ENCODE measurements around the gene KRTAP6-2.

DNA sequence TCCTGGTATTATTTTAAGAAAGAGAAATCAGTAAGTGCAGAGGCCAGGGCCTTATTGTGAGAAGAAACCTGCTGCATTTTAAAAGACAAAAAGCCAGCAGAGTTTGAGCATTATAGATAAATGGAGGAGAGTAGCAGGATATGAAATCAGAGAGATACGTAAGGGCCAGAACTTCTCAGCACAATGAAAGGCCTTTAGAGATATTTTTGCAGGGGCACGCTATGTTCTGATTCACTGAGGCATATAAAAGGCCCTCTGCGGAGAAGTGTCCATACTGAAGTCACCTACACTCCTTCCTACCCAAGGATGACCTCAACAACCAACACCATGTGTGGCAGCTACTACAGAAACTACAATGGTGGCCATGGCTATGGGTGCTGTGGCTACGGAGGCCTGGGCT is 6.6 kb downstream of the KRTAP6-2 start, which contains the start of gene KRTAP6-3:
- TF ChIP-seq, protein P1, sequence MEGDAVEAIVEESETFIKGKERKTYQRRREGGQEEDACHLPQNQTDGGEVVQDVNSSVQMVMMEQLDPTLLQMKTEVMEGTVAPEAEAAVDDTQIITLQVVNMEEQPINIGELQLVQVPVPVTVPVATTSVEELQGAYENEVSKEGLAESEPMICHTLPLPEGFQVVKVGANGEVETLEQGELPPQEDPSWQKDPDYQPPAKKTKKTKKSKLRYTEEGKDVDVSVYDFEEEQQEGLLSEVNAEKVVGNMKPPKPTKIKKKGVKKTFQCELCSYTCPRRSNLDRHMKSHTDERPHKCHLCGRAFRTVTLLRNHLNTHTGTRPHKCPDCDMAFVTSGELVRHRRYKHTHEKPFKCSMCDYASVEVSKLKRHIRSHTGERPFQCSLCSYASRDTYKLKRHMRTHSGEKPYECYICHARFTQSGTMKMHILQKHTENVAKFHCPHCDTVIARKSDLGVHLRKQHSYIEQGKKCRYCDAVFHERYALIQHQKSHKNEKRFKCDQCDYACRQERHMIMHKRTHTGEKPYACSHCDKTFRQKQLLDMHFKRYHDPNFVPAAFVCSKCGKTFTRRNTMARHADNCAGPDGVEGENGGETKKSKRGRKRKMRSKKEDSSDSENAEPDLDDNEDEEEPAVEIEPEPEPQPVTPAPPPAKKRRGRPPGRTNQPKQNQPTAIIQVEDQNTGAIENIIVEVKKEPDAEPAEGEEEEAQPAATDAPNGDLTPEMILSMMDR (IDR thresholded peaks at IDR 0.05): no peak
- no peak for TF ChIP-seq POLR2AphosphoS5 (IDR thresholded peaks at IDR 0.05; ENCODE audit: insufficient read depth in 1 of 2, low read depth in 1 of 2)
- TF ChIP-seq POLR2A (IDR thresholded peaks at IDR 0.05): no peak

All from vagina (tissue), 2 donors.